HEK293T (cell line): ENCODE results near the gene CELF4.

ENCODE experiments used
- FOXM1 ChIP-seq: fragments of 450-650 bp; IDR thresholded peaks from 2 replicates; pipeline ENCODE4 v1.6.1; 2017; ENCODE audit warnings: mild to moderate bottlenecking, borderline replicate concordance
- SUZ12 ChIP-seq: fragments of 450-650 bp; IDR thresholded peaks from 2 replicates; pipeline ENCODE4 v1.6.1; 2016; ENCODE audit warnings: mild to moderate bottlenecking
- TARDBP ChIP-seq: fragments of 450-650 bp; IDR thresholded peaks from 2 replicates; pipeline ENCODE4 v1.6.1; 2016

DNA sequence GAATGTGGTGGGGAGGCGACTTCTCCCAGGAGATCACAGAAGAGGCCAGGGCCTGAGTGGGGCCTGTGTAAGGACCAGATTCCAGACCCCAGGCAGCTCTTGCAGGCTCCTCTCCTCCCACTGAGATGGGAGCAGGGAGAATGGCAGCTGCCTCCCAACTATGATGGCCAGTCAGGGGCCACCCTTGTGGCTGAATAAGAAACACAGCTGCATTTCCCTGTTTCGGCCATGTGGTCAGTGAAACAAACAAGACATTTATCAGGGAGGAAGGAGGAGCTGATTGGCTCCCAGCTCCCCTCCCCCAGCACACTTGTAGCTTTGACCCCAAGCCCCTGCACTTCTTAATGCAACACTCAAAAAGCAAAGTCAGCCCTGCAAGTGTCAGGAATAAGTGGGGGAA lies 143.5 kb downstream of the CELF4 start:
- TF ChIP-seq SUZ12 (no peak), FOXM1 (no peak), TARDBP (no peak)
